Neural cell (in vitro differentiated cells): ENCODE results near the gene FREM2. TPM values are rescaled to one million over a fixed set of nuclear protein-coding genes. Genes with fewer than 3 reads are reported as not detected.

Source experiments
- H2AFZ ChIP-seq: fragments of 200-600, 300-800 bp; sonication (generic), shearing (Covaris generic); 2 replicates; pipeline ENCODE4 v1.6.0; 2014; ENCODE audit warnings: low read depth, mild to moderate bottlenecking, antibody characterized with exemption, low read length, moderate library complexity
- H3F3A ChIP-seq: fragments of 200-600 bp; shearing (Covaris generic); 2 replicates; pipeline ENCODE4 v1.6.1; 2016; ENCODE audit warnings: mild to moderate bottlenecking, moderate library complexity, mixed read lengths, antibody characterized with exemption, low read length; ENCODE audit not compliant: insufficient read depth, poor library complexity, severe bottlenecking
- H3K27ac ChIP-seq: fragments of 200-600, 300-800 bp; sonication (generic), shearing (Covaris generic); 2 replicates; pipeline ENCODE4 v1.5.1; 2014; ENCODE audit warnings: mild to moderate bottlenecking, low read length, moderate library complexity
- H3K27me3 ChIP-seq: fragments of 300-800, 200-600 bp; sonication (generic), shearing (Covaris generic); 2 replicates; pipeline ENCODE4 v1.6.0; 2014; ENCODE audit warnings: mild to moderate bottlenecking, low read depth, low read length, moderate library complexity; ENCODE audit not compliant: insufficient read depth
- H3K36me3 ChIP-seq: fragments of 300-800, 200-600 bp; sonication (generic), shearing (Covaris generic); 2 replicates; pipeline ENCODE4 v1.5.1; 2014; ENCODE audit warnings: mild to moderate bottlenecking, antibody characterized with exemption, low read length, moderate library complexity; ENCODE audit not compliant: insufficient read depth
- H3K4me2 ChIP-seq: fragments of 300-800, 200-600 bp; sonication (generic), shearing (Covaris generic); 2 replicates; pipeline ENCODE4 v1.6.0; 2014; ENCODE audit warnings: mild to moderate bottlenecking, low read length
- H3K4me3 ChIP-seq: fragments of 300-800, 200-600 bp; sonication (generic), shearing (Covaris generic); 2 replicates; pipeline ENCODE4 v1.5.1; 2014; ENCODE audit warnings: mild to moderate bottlenecking, low read length, moderate library complexity
- H3K79me2 ChIP-seq: fragments of 200-600 bp; shearing (Covaris generic); replicated peaks from 2 replicates; pipeline ENCODE4 v1.6.0; 2014; ENCODE audit warnings: mild to moderate bottlenecking, low read length, moderate library complexity; ENCODE audit not compliant: insufficient read depth
- H3K9ac ChIP-seq: fragments of 300-800, 200-600 bp; sonication (generic), shearing (Covaris generic); 2 replicates; pipeline ENCODE4 v1.6.1; 2016; ENCODE audit warnings: mild to moderate bottlenecking, low read length, mixed read lengths
- H3K9me2 ChIP-seq: fragments of 200-600 bp; shearing (Covaris generic); 2 replicates; pipeline ENCODE4 v1.6.1; 2016; ENCODE audit warnings: mild to moderate bottlenecking, low read length, mixed read lengths; ENCODE audit not compliant: insufficient read depth
- H3K9me3 ChIP-seq: fragments of 200-600, 300-800 bp; sonication (generic), shearing (Covaris generic); 2 replicates; pipeline ENCODE4 v1.6.1; 2016; ENCODE audit warnings: mild to moderate bottlenecking, mixed run types, low read length, moderate library complexity, mixed read lengths
- H4K20me1 ChIP-seq: fragments of 200-600 bp; shearing (Covaris generic); 2 replicates; pipeline ENCODE4 v1.6.1; 2016; ENCODE audit warnings: mild to moderate bottlenecking, mixed run types; ENCODE audit not compliant: insufficient read depth
- EP300 ChIP-seq: fragments of 450-650 bp; conservative IDR thresholded peaks from 2 replicates; pipeline ENCODE4 v1.6.1; 2014; ENCODE audit warnings: antibody characterized with exemption, mild to moderate bottlenecking, moderate library complexity; ENCODE audit not compliant: poor library complexity, severe bottlenecking
- EZH2 ChIP-seq: fragments of 200-600, 300-800 bp; shearing (Covaris generic), sonication (generic); IDR thresholded peaks from 2 replicates; pipeline ENCODE4 v1.6.1; 2014; ENCODE audit warnings: antibody characterized with exemption, low read length, borderline replicate concordance, mild to moderate bottlenecking; ENCODE audit not compliant: insufficient read depth, poor library complexity, severe bottlenecking
- MXI1 ChIP-seq: fragments of 450-650 bp; conservative IDR thresholded peaks from 2 replicates; pipeline ENCODE4 v1.6.1; 2014; ENCODE audit warnings: antibody characterized with exemption, mild to moderate bottlenecking; ENCODE audit not compliant: poor library complexity, severe bottlenecking
- POLR2AphosphoS5 ChIP-seq: IDR thresholded peaks from 2 replicates; pipeline ENCODE4 v1.6.1; 2012
- RAD21 ChIP-seq: fragments of 450-650 bp; conservative IDR thresholded peaks from 2 replicates; pipeline ENCODE4 v1.6.1; 2014; ENCODE audit warnings: antibody characterized with exemption, mild to moderate bottlenecking, moderate library complexity
- SMC3 ChIP-seq: fragments of 450-650 bp; conservative IDR thresholded peaks from 2 replicates; pipeline ENCODE4 v1.6.1; 2014; ENCODE audit warnings: antibody characterized with exemption, mild to moderate bottlenecking, moderate library complexity; ENCODE audit not compliant: poor library complexity
- TAF1 ChIP-seq: IDR thresholded peaks from 2 replicates; pipeline ENCODE4 v1.6.1; 2012; ENCODE audit warnings: low read depth
- polyA plus RNA-seq: library from polyadenylated mRNA; depleted of rRNA; stranded (reverse); fragments of >200 nt; gene quantifications from 2 replicates; pipeline ENCODE4 v1.2.3, GENCODE V29; 2014
- TF ChIP-seq, protein P1 (sequence below): IDR thresholded peaks from 2 replicates; pipeline ENCODE4 v1.6.1; 2012; ENCODE audit warnings: borderline replicate concordance
- TF ChIP-seq, protein P2 (sequence below): fragments of 450-650 bp; IDR thresholded peaks from 2 replicates; pipeline ENCODE4 v1.5.1; 2014; ENCODE audit warnings: antibody characterized with exemption, mild to moderate bottlenecking, moderate library complexity; ENCODE audit not compliant: poor library complexity, severe bottlenecking

FREM2 gene
- polyA plus RNA-seq, 1 donor from 2014 or later: 0.19 TPM

DNA sequence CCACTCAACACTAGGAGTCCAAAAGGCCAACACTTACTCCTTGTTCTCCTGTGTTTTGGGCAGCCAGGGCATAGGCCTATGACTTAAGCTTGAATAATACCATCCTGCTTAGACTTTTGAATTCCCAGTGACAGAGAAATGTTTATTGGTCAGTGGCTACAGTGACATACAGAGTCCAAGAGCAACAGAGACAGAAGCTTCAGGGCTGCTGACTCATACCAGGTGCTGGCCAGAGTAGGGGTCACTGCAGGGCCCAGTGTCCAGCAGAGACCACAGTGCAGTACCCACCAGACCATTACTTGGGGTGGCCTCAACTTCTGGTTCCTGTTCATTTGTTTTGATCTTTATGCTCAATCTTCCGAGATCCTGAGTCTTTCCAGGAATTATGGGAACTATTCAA, 6.0 kb upstream of the FREM2 start:
- Histone ChIP-seq H3K9me2 (no peaks in the 10 kb centered on the region), H3K4me3 (no peak overlapping the region), H3K27ac (no peak overlapping the region), H3K36me3 (no peaks in the 10 kb centered on the region), H3K79me2 (no peaks in the 10 kb centered on the region), H3F3A (no peaks in the 10 kb centered on the region), H2AFZ (no peak overlapping the region), H3K27me3 (peaks cover 2% of the 10 kb centered on the region), H3K9me3 (no peaks in the 10 kb centered on the region), H3K4me2 (no peak overlapping the region), H4K20me1 (no peaks in the 10 kb centered on the region), H3K9ac (no peak overlapping the region)
- no peak for TF ChIP-seq SMC3
- no peak for TF ChIP-seq EP300
- no peak for TF ChIP-seq RAD21
- no peak for TF ChIP-seq MXI1
- no peak for TF ChIP-seq EZH2
- no peak for TF ChIP-seq TAF1
- TF ChIP-seq POLR2AphosphoS5: no peak
- TF ChIP-seq, protein P1, sequence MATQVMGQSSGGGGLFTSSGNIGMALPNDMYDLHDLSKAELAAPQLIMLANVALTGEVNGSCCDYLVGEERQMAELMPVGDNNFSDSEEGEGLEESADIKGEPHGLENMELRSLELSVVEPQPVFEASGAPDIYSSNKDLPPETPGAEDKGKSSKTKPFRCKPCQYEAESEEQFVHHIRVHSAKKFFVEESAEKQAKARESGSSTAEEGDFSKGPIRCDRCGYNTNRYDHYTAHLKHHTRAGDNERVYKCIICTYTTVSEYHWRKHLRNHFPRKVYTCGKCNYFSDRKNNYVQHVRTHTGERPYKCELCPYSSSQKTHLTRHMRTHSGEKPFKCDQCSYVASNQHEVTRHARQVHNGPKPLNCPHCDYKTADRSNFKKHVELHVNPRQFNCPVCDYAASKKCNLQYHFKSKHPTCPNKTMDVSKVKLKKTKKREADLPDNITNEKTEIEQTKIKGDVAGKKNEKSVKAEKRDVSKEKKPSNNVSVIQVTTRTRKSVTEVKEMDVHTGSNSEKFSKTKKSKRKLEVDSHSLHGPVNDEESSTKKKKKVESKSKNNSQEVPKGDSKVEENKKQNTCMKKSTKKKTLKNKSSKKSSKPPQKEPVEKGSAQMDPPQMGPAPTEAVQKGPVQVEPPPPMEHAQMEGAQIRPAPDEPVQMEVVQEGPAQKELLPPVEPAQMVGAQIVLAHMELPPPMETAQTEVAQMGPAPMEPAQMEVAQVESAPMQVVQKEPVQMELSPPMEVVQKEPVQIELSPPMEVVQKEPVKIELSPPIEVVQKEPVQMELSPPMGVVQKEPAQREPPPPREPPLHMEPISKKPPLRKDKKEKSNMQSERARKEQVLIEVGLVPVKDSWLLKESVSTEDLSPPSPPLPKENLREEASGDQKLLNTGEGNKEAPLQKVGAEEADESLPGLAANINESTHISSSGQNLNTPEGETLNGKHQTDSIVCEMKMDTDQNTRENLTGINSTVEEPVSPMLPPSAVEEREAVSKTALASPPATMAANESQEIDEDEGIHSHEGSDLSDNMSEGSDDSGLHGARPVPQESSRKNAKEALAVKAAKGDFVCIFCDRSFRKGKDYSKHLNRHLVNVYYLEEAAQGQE: no peak
- TF ChIP-seq, protein P2, sequence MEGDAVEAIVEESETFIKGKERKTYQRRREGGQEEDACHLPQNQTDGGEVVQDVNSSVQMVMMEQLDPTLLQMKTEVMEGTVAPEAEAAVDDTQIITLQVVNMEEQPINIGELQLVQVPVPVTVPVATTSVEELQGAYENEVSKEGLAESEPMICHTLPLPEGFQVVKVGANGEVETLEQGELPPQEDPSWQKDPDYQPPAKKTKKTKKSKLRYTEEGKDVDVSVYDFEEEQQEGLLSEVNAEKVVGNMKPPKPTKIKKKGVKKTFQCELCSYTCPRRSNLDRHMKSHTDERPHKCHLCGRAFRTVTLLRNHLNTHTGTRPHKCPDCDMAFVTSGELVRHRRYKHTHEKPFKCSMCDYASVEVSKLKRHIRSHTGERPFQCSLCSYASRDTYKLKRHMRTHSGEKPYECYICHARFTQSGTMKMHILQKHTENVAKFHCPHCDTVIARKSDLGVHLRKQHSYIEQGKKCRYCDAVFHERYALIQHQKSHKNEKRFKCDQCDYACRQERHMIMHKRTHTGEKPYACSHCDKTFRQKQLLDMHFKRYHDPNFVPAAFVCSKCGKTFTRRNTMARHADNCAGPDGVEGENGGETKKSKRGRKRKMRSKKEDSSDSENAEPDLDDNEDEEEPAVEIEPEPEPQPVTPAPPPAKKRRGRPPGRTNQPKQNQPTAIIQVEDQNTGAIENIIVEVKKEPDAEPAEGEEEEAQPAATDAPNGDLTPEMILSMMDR: no peak

DNA sequence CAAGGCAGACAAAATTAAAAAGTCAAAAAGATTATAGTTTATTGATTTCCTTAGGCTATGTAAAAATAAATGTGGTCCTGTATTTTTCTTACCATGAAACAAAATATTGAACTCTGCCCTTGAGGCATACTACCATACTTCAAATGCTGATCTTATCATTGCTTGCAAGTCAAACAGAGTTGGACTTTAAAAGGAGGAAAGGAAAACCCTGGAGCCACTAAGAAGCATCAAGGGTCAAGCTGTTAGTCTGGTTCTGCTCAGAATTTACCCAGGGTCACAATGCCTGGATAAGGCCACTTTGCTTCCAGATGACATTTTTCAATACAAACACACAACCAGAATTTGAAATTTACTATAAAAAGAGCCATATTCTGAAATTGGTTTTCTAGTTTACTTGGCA, 2.2 kb upstream of the FREM2 start:
- Histone ChIP-seq H3K4me2 (no peak overlapping the region), H3K9me3 (no peaks in the 10 kb centered on the region), H2AFZ (no peak overlapping the region), H3F3A (no peaks in the 10 kb centered on the region), H3K27ac (no peak overlapping the region), H3K4me3 (no peak overlapping the region), H4K20me1 (no peaks in the 10 kb centered on the region), H3K9ac (no peak overlapping the region), H3K27me3 (peaks cover 30% of the 10 kb centered on the region), H3K36me3 (no peaks in the 10 kb centered on the region), H3K9me2 (no peaks in the 10 kb centered on the region), H3K79me2 (no peaks in the 10 kb centered on the region)
- TF ChIP-seq EZH2 (no peak), MXI1 (no peak), TAF1 (no peak), SMC3 (no peak), POLR2AphosphoS5 (no peak), EP300 (no peak), RAD21 (no peak)
- TF ChIP-seq, protein P2: no peak
- TF ChIP-seq, protein P1: no peak
